Heart right ventricle (tissue), 16 donors: ENCODE results near the gene SF3A2. TPM values are rescaled to one million over a fixed set of nuclear protein-coding genes. Genes with fewer than 3 reads are reported as not detected.

ENCODE experiments used
- ATAC-seq, 8 donors: fragments of 200-7000 bp; cut with Tn5 transposase; one replicate each; pipeline ENCODE4 v1.9.1; 2020; ENCODE audit warnings: mild to moderate bottlenecking in 8 of 8, moderate library complexity in 8 of 8, moderate number of reproducible peaks in 1 of 8
- DNase-seq, 2 donors: peaks; one replicate each; pipeline ENCODE4 v3.0.0-alpha.2; 2020
- H3K27ac ChIP-seq, 10 donors: fragments of 200-600 bp; sonication (generic) in 2 of 10; one replicate each; pipeline versions ENCODE4 v1.5.0 to v1.8.0; 2020 to 2022; ENCODE audit warnings: mild to moderate bottlenecking in 3 of 10
- H3K27me3 ChIP-seq, 7 donors: fragments of 200-600 bp; one replicate each; pipeline ENCODE4 v1.8.0; 2021 to 2022; ENCODE audit warnings: mild to moderate bottlenecking in 2 of 7
- H3K36me3 ChIP-seq, 9 donors: fragments of 200-600 bp; sonication (generic) in 1 of 9; one replicate each; pipeline versions ENCODE4 v1.5.0 to v1.8.0; 2020 to 2022; ENCODE audit warnings: mild to moderate bottlenecking in 2 of 9
- H3K4me1 ChIP-seq, 9 donors: fragments of 200-600 bp; sonication (generic) in 1 of 9; one replicate each; pipeline versions ENCODE4 v1.5.0 to v1.8.0; 2020 to 2022; ENCODE audit warnings: mild to moderate bottlenecking in 4 of 9
- H3K4me3 ChIP-seq, 10 donors: fragments of 200-600 bp; sonication (generic) in 2 of 10; one replicate each; pipeline versions ENCODE4 v1.5.0 to v1.8.0; 2020 to 2022; ENCODE audit warnings: mild to moderate bottlenecking in 7 of 10, moderate library complexity in 2 of 10
- H3K9me3 ChIP-seq, 11 donors: fragments of 200-600 bp in 10 of 11; sonication (generic) in 2 of 11; one replicate each; pipeline versions ENCODE4 v1.5.0 to v1.8.0; 2013 to 2022; ENCODE audit warnings: mild to moderate bottlenecking in 2 of 11, control low read depth in 1 of 11, moderate library complexity in 1 of 11
- CTCF ChIP-seq, 9 donors: fragments of 200-600 bp; sonication (generic) in 2 of 9; IDR thresholded peaks; one replicate each; pipeline versions ENCODE4 v1.5.0 to v1.8.0; 2021 to 2022; ENCODE audit warnings: antibody characterized with exemption in 9 of 9, mild to moderate bottlenecking in 5 of 9, moderate library complexity in 1 of 9
- WGBS, 2 donors: extraction: QIAGEN DNeasy Blood & Tissue Kit; methylation state at CpG; one replicate each; pipeline ENCODE4 v1.1.7; 2013; ENCODE audit warnings: inconsistent platforms in 1 of 2; 5-methylcytosine and 5-hydroxymethylcytosine counted together
- intact Hi-C, 10 donors: fragments of 100-400 bp; cut with DNase I; formaldehyde crosslinking; loops; one replicate each; pipeline versions ENCODE4 v1.11.1 to v1.14.2; 2022
- polyA plus RNA-seq, 2 donors: library from polyadenylated mRNA; stranded (reverse); fragments of 200-250 nt; gene quantifications; one replicate each; pipeline ENCODE4 v1.2.3, GENCODE V29; 2013
- total RNA-seq, 10 donors: library from RNA; stranded (reverse); fragmentation: NEBNext Ultra II Directional in 3 of 10; extraction: Animal tissue kit (Norgen Biotek cat#: 25700) in 3 of 10; gene quantifications; one replicate each; pipeline versions ENCODE4 v1.2.1 to v1.2.4, GENCODE V29; 2021 to 2023
- donor health status: Arrhythmogenic right ventricular cardiomyopathy.
- donor health status: ischemic (EF 13 %, LVEDD 7.1; RV severe dilation, severe dysfunction).
- donor health status: healthy with polysubstance abuse.
- donor health status: DM: no; HTN: yes; CAD: no.
- donor health status: DM: no; HTN: no; CAD: no.
- donor health status: ischemic (EF 25% LVEDD 6.9; RV normal size, moderate dysfunction).
- donor health status: ischemic (EF 25% LVEDD 5.7; RV mildly dilated, moderate dysfunction).
- donor health status: healthy.
- donor health status: DM: yes; HTN: yes; CAD: no.
- donor health status: Ischemic cardiomyopathy.
- donor health status: ischemic (EF 35%, LVEDD 5.7; RV mildly dilated, moderate dysfunction).
- donor health status: nonischemic (EF 11% LVEDD 7.7; RV severe dilation, severe dysfunction).
- donor health status: DM: yes; HTN: yes; CAD: no.
- donor health status: PGD.
- donor health status: ischemic (EF 29% LVEDD 5.4; RV normal size, mild dysfunction).
- donor health status: nonischemic (EF 23%, LVEDD 6.1; RV moderate dilation, normal function).

SF3A2 gene
- total and polyA plus RNA-seq, 12 donors = 24.6 to 47.3 (median 30.4) TPM

- no peaks in the 10 kb centered on the region for H3K9me3 ChIP-seq
- no peak overlapping the region for H3K27ac ChIP-seq
- no peak for ATAC-seq
- H3K36me3 ChIP-seq = peaks cover 0 to 25% (median 13%) of the 10 kb centered on the region in 9 donors
- H3K27me3 ChIP-seq = peaks cover 36 to 59% (median 52%) of the 10 kb centered on the region in 7 donors
- intact Hi-C loops = no loop called here
- TF ChIP-seq CTCF (IDR thresholded peaks at IDR 0.05) = no peak
- DNase-seq = no peak
- peaks cover 8 to 51% (median 44%) of the 10 kb centered on the region in 9 donors for H3K4me1 ChIP-seq
- H3K4me3 ChIP-seq = peak overlapping the region in 6 of 10 donors; percentile 7 to 34 (median 20)
- WGBS, 2 donors = 2 to 6% methylated on average over 107 to 125 of the region's 125 CpGs
These were observed 14.8 kb downstream of the SF3A2 start for GRCh38 chr19:2251106-2252054.

GRCh38 chr19:2252055-2252796 is 15.6 kb downstream of the SF3A2 start:
- Histone ChIP-seq H3K4me1 (peaks cover 8 to 45% (median 36%) of the 10 kb centered on the region in 9 donors), H3K9me3 (no peaks in the 10 kb centered on the region), H3K36me3 (peaks cover 0 to 16% (median 4%) of the 10 kb centered on the region in 9 donors), H3K27me3 (peaks cover 36 to 59% (median 52%) of the 10 kb centered on the region in 7 donors), H3K27ac (no peak overlapping the region), H3K4me3 (peak overlapping the region in 7 of 10 donors; percentile 5 to 34 (median 19))
- no peak for TF ChIP-seq CTCF (IDR thresholded peaks at IDR 0.05)
- ATAC-seq = no peak
- intact Hi-C loops = no loop called here
- no peak for DNase-seq
- WGBS, 2 donors = 8 to 10% methylated on average over 70 to 74 of the region's 74 CpGs

- Histone ChIP-seq H3K4me3 (peak overlapping the region in 6 of 10 donors; percentile 0 to 34 (median 20)), H3K36me3 (peaks cover 0 to 11% (median 0%) of the 10 kb centered on the region in 9 donors), H3K27me3 (peaks cover 36 to 59% (median 52%) of the 10 kb centered on the region in 7 donors), H3K9me3 (no peaks in the 10 kb centered on the region), H3K27ac (no peak overlapping the region), H3K4me1 (peaks cover 8 to 43% (median 36%) of the 10 kb centered on the region in 9 donors)
- intact Hi-C loops = no loop called here
- 5 to 6% methylated on average over 18 of the region's 18 CpGs for WGBS, 2 donors
- no peak for DNase-seq
- no peak for TF ChIP-seq CTCF (IDR thresholded peaks at IDR 0.05)
- ATAC-seq = no peak
These were observed 16.1 kb downstream of the SF3A2 start for GRCh38 chr19:2252797-2253105.
